HG03025 (cell line): ENCODE measurements around the gene DIPK1A.
"Not testable (repeated sequence)": the region's sequence is repeated elsewhere in the genome, so short reads cannot be mapped to it uniquely, and the experiment has no call there.

Source experiments
- ATAC-seq: cut with Tn5 transposase; IDR thresholded peaks from one replicate; pipeline ENCODE4 v1.9.1; 2021; ENCODE audit warnings: mild to moderate bottlenecking, moderate library complexity; ENCODE audit not compliant: unreplicated experiment, low FRiP score

Gene DIPK1A

GRCh38 chr1:92922356-92923035, 38.8 kb downstream of the DIPK1A start:
- no peak for ATAC-seq

GRCh38 chr1:92921031-92922023, 39.9 kb downstream of the DIPK1A start:
- no peak for ATAC-seq

- ATAC-seq: no peak
Observed at GRCh38 chr1:92916899-92917298, 44.4 kb downstream of the DIPK1A start.

- ATAC-seq: no peak
Observed at GRCh38 chr1:92915547-92915946, 45.7 kb downstream of the DIPK1A start.

GRCh38 chr1:92913093-92913819, 48.0 kb downstream of the DIPK1A start:
- ATAC-seq: no peak

GRCh38 chr1:92910081-92910480, 51.2 kb downstream of the DIPK1A start:
- ATAC-seq: no peak

GRCh38 chr1:92909321-92909720, 51.9 kb downstream of the DIPK1A start:
- no peak for ATAC-seq

GRCh38 chr1:92907949-92908684, 53.1 kb downstream of the DIPK1A start:
- no peak for ATAC-seq

- no peak for ATAC-seq
Observed at GRCh38 chr1:92903765-92904164, 57.5 kb downstream of the DIPK1A start.

- ATAC-seq: no peak
Observed at GRCh38 chr1:92902406-92902744, 58.9 kb downstream of the DIPK1A start.

GRCh38 chr1:92901699-92902405, 59.4 kb downstream of the DIPK1A start:
- no peak for ATAC-seq

GRCh38 chr1:92901126-92901525, 60.1 kb downstream of the DIPK1A start:
- ATAC-seq: no peak

GRCh38 chr1:92900539-92900938, 60.7 kb downstream of the DIPK1A start:
- ATAC-seq: no peak

- no peak for ATAC-seq
Observed at GRCh38 chr1:92899780-92900179, 61.5 kb downstream of the DIPK1A start.

- not testable (repeated sequence) for ATAC-seq
Observed at GRCh38 chr1:92898053-92898452, 63.2 kb downstream of the DIPK1A start.

GRCh38 chr1:92887465-92887864, 73.8 kb downstream of the DIPK1A start:
- ATAC-seq: no peak

GRCh38 chr1:92886886-92887419, 74.3 kb downstream of the DIPK1A start:
- ATAC-seq: no peak

GRCh38 chr1:92884195-92884594, 77.1 kb downstream of the DIPK1A start:
- ATAC-seq: no peak

GRCh38 chr1:92883297-92883696, 78.0 kb downstream of the DIPK1A start:
- ATAC-seq: no peak
